HEK293T (cell line): Measurements from ENCODE around the gene UNKL.
A peak's percentile ranks its signal among the peaks of the same experiment; 100 is the strongest.

ENCODE experiments used
- CTCF ChIA-PET: fragments of 350-600 bp; formaldehyde crosslinking; extraction: SDS; loops from one replicate; lab custom pipeline; 2021; ENCODE audit warnings: antibody characterized with exemption, inconsistent platforms; lab: Yijun Ruan, JAX
- POLR2A ChIA-PET: fragments of 350-600 bp; formaldehyde crosslinking; extraction: SDS; loops from one replicate; lab custom pipeline; 2020; ENCODE audit warnings: antibody characterized with exemption, inconsistent platforms; lab: Yijun Ruan, JAX
- DNase-seq: peaks from one replicate; pipeline ENCODE4 v3.0.0; 2012; ENCODE audit warnings: mixed read lengths; ENCODE audit errors: extremely low spot score
- ARNT ChIP-seq: fragments of 450-650 bp; IDR thresholded peaks from 2 replicates; pipeline ENCODE4 v1.6.1; 2017; ENCODE audit warnings: mild to moderate bottlenecking
- BHLHE40 ChIP-seq: fragments of 450-650 bp; IDR thresholded peaks from 2 replicates; pipeline ENCODE4 v1.6.1; 2016; ENCODE audit warnings: mild to moderate bottlenecking, moderate library complexity, borderline replicate concordance
- CTBP1 ChIP-seq: fragments of 450-650 bp; IDR thresholded peaks from 2 replicates; pipeline ENCODE4 v1.6.1; 2016; ENCODE audit warnings: borderline replicate concordance
- ELF4 ChIP-seq: fragments of 450-650 bp; IDR thresholded peaks from 2 replicates; pipeline ENCODE4 v1.6.1; 2017; ENCODE audit warnings: antibody characterized with exemption
- FOXA1 ChIP-seq: fragments of 450-650 bp; IDR thresholded peaks from 2 replicates; pipeline ENCODE4 v1.6.1; 2016; ENCODE audit warnings: mild to moderate bottlenecking
- FOXK2 ChIP-seq: fragments of 450-650 bp; IDR thresholded peaks from 2 replicates; pipeline ENCODE4 v1.6.1; 2016; ENCODE audit warnings: mild to moderate bottlenecking
- FOXM1 ChIP-seq: fragments of 450-650 bp; IDR thresholded peaks from 2 replicates; pipeline ENCODE4 v1.6.1; 2017; ENCODE audit warnings: mild to moderate bottlenecking, borderline replicate concordance
- HDGF ChIP-seq: fragments of 450-650 bp; IDR thresholded peaks from 2 replicates; pipeline ENCODE4 v1.6.1; 2017; ENCODE audit warnings: antibody characterized with exemption, borderline replicate concordance
- L3MBTL2 ChIP-seq: fragments of 450-650 bp; conservative IDR thresholded peaks from 2 replicates; pipeline ENCODE4 v1.6.1; 2016; ENCODE audit warnings: mild to moderate bottlenecking
- LEF1 ChIP-seq: fragments of 450-650 bp; IDR thresholded peaks from 2 replicates; pipeline ENCODE4 v1.6.1; 2017; ENCODE audit warnings: mild to moderate bottlenecking, borderline replicate concordance
- NFRKB ChIP-seq: fragments of 450-650 bp; IDR thresholded peaks from 2 replicates; pipeline ENCODE4 v1.6.1; 2016; ENCODE audit warnings: mild to moderate bottlenecking, moderate library complexity
- PKNOX1 ChIP-seq: fragments of 450-650 bp; IDR thresholded peaks from 2 replicates; pipeline ENCODE4 v1.6.1; 2016
- SP1 ChIP-seq: fragments of 450-650 bp; IDR thresholded peaks from 2 replicates; pipeline ENCODE4 v1.6.1; 2017
- SUZ12 ChIP-seq: fragments of 450-650 bp; IDR thresholded peaks from 2 replicates; pipeline ENCODE4 v1.6.1; 2016; ENCODE audit warnings: mild to moderate bottlenecking
- TARDBP ChIP-seq: fragments of 450-650 bp; IDR thresholded peaks from 2 replicates; pipeline ENCODE4 v1.6.1; 2016
- ZNF384 ChIP-seq: fragments of 450-650 bp; IDR thresholded peaks from 2 replicates; pipeline ENCODE4 v1.6.1; 2016

Gene UNKL

GRCh38 chr16:1356061-1356900 is 58.2 kb downstream of the UNKL start:
- ChIA-PET CTCF (no interaction called here), POLR2A (no interaction called here)
- TF ChIP-seq TARDBP: no peak
- TF ChIP-seq FOXA1: no peak
- TF ChIP-seq LEF1: no peak
- no peak for TF ChIP-seq ELF4
- TF ChIP-seq SP1: no peak
- no peak for TF ChIP-seq PKNOX1
- no peak for DNase-seq

GRCh38 chr16:1355591-1355990 is 58.9 kb downstream of the UNKL start:
- TF ChIP-seq FOXA1 (no peak), PKNOX1 (no peak), ZNF384 (no peak), FOXM1 (no peak), SUZ12 (no peak), SP1 (no peak), L3MBTL2 (no peak), ARNT (no peak), HDGF (no peak), BHLHE40 (no peak), TARDBP (no peak), ELF4 (no peak), LEF1 (no peak), FOXK2 (no peak), NFRKB (no peak), CTBP1 (no peak)
- no peak for DNase-seq
- POLR2A ChIA-PET: no interaction called here
- CTCF ChIA-PET: no interaction called here

GRCh38 chr16:1354815-1355540 is 59.5 kb downstream of the UNKL start:
- ChIA-PET POLR2A (no interaction called here), CTCF (no interaction called here)
- DNase-seq: no peak
- TF ChIP-seq FOXK2 (no peak), LEF1 (no peak), FOXM1 (no peak), PKNOX1 (no peak), HDGF (no peak), BHLHE40 (no peak), CTBP1 (no peak), SUZ12 (no peak), TARDBP (no peak), FOXA1 (no peak)

- TF ChIP-seq ELF4 (no peak), HDGF (no peak), SUZ12 (no peak), SP1 (no peak), TARDBP (no peak), NFRKB (no peak), FOXA1 (no peak), L3MBTL2 (no peak), ARNT (peak; percentile 73; the same call in 1 of the 2 replicates), FOXK2 (no peak), ZNF384 (no peak), PKNOX1 (no peak), LEF1 (peak; percentile 78; the same call in 1 of the 2 replicates), BHLHE40 (no peak), FOXM1 (peak; percentile 4; the same call in 1 of the 2 replicates), CTBP1 (no peak)
- ChIA-PET POLR2A (no interaction called here), CTCF (no interaction called here)
- DNase-seq: peak; percentile 89
Observed at GRCh38 chr16:1351582-1352362, 62.7 kb downstream of the UNKL start, which contains the start of the genes GNPTG and TSR3. GNPTG (plus strand) TSS chr16:1351931; CDS start chr16:1351966, 35 bp downstream. TSR3 (minus strand) TSS chr16:1351878; CDS start chr16:1351804, 74 bp downstream.
